ENCODE measurements around the gene TGFBR3.

The TGFBR3 gene

GRCh38 chr1:91732291-91733107 is 153.5 kb downstream of the TGFBR3 start (continued):
- TF ChIP-seq MYNN (tag by site-specific recombination; IDR thresholded peaks at IDR 0.05; ENCODE audit: borderline replicate concordance) = peak; percentile 67; the same call in 1 of the 2 replicates
- TF ChIP-seq SP7 (tag by site-specific recombination; IDR thresholded peaks at IDR 0.05) = peak; percentile 95
- 0 out of 2 replicates have a peak, but pooled peaks have one; percentile 40 for TF ChIP-seq TSHZ1 (tag by site-specific recombination; IDR thresholded peaks at IDR 0.05; ENCODE audit: borderline replicate concordance)
- no peak for TF ChIP-seq ZNF341 (tag by site-specific recombination; IDR thresholded peaks at IDR 0.05; ENCODE audit: low read depth)
- peak; percentile 83 for TF ChIP-seq ZEB2 (tag by site-specific recombination; IDR thresholded peaks at IDR 0.05)
- TF ChIP-seq ZNF24 (tag by site-specific recombination; IDR thresholded peaks at IDR 0.05) = peak; percentile 93; the same call in 1 of the 2 replicates
- peak; percentile 51; the same call in 1 of the 2 replicates for TF ChIP-seq PRDM4 (tag by site-specific recombination; IDR thresholded peaks at IDR 0.05)
- peak; percentile 40; the same call in 1 of the 2 replicates for TF ChIP-seq KLF10 (tag by site-specific recombination; IDR thresholded peaks at IDR 0.05)
- peak; percentile 59 for TF ChIP-seq ZBTB8A (tag by site-specific recombination; IDR thresholded peaks at IDR 0.05)
- peak; percentile 80 for TF ChIP-seq ZFP69B (tag by site-specific recombination; IDR thresholded peaks at IDR 0.05)
- no peak; the same call in 1 of the 2 replicates for TF ChIP-seq ZNF324 (tag by site-specific recombination; IDR thresholded peaks at IDR 0.05)
- TF ChIP-seq ZNF416 (tag by site-specific recombination; IDR thresholded peaks at IDR 0.05) = no peak
- peak; percentile 64; the same call in 1 of the 2 replicates for TF ChIP-seq BCL11A (tag by site-specific recombination; IDR thresholded peaks at IDR 0.05; ENCODE audit: low read depth)
- no peak for TF ChIP-seq ZNF140 (tag by site-specific recombination; IDR thresholded peaks at IDR 0.05)
- peak; percentile 84; the same call in 1 of the 2 replicates for TF ChIP-seq TRIM28 (IDR thresholded peaks at IDR 0.05; ENCODE audit: borderline replicate concordance, low read length)
- TF ChIP-seq KLF8 (tag by site-specific recombination; IDR thresholded peaks at IDR 0.05) = 0 out of 2 replicates have a peak, but pooled peaks have one; percentile 24
- peak; percentile 55; the same call in 1 of the 2 replicates for TF ChIP-seq ZNF580 (tag by site-specific recombination; IDR thresholded peaks at IDR 0.05)
- TF ChIP-seq ZNF280C (tag by site-specific recombination; IDR thresholded peaks at IDR 0.05) = no peak
- TF ChIP-seq ZXDB (tag by site-specific recombination; IDR thresholded peaks at IDR 0.05) = peak; percentile 86
- TF ChIP-seq GLI4 (tag by site-specific recombination; IDR thresholded peaks at IDR 0.05) = no peak
- TF ChIP-seq ZSCAN30 (tag by site-specific recombination; IDR thresholded peaks at IDR 0.05) = peak; percentile 92
- peak; percentile 68 for TF ChIP-seq ZBTB10 (tag by site-specific recombination; IDR thresholded peaks at IDR 0.05)
- TF ChIP-seq YY1 (tag by site-specific recombination; IDR thresholded peaks at IDR 0.05) = no peak
- TF ChIP-seq GLIS2 (tag by site-specific recombination; IDR thresholded peaks at IDR 0.05) = peak; percentile 49; the same call in 1 of the 2 replicates
- TF ChIP-seq MZF1 (tag by site-specific recombination; IDR thresholded peaks at IDR 0.05; ENCODE audit: borderline replicate concordance) = 0 out of 2 replicates have a peak, but pooled peaks have one; percentile 25
- no peak for TF ChIP-seq ZNF350 (tag by site-specific recombination; IDR thresholded peaks at IDR 0.05)
- no peak for TF ChIP-seq OVOL3 (tag by site-specific recombination; IDR thresholded peaks at IDR 0.05)
- TF ChIP-seq ZNF112 (tag by site-specific recombination; IDR thresholded peaks at IDR 0.05) = no peak
- peak; percentile 63; the same call in 1 of the 2 replicates for TF ChIP-seq ZNF548 (tag by site-specific recombination; IDR thresholded peaks at IDR 0.05)
